ENCODE results near the gene MX1.

DNA sequence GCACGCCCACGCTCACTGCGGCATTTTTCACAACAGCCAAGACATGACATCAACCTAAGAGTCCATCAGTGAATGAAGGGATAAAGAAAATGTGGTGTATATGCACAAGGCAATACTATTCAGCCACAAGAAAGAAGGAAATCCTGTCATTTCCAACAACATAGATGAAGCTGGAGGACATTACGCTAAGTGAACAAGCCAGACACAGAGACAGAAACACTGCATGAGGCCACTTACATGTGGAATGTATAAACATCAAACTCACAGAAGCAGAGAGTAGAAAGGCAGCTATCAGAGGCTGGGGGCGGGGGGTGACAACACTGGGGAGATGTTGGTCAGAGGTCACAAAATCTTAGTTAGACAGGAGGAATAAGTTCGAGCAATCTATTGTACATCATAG, 61.0 kb downstream of the MX1 start:
- TF ChIP-seq, protein P1, sequence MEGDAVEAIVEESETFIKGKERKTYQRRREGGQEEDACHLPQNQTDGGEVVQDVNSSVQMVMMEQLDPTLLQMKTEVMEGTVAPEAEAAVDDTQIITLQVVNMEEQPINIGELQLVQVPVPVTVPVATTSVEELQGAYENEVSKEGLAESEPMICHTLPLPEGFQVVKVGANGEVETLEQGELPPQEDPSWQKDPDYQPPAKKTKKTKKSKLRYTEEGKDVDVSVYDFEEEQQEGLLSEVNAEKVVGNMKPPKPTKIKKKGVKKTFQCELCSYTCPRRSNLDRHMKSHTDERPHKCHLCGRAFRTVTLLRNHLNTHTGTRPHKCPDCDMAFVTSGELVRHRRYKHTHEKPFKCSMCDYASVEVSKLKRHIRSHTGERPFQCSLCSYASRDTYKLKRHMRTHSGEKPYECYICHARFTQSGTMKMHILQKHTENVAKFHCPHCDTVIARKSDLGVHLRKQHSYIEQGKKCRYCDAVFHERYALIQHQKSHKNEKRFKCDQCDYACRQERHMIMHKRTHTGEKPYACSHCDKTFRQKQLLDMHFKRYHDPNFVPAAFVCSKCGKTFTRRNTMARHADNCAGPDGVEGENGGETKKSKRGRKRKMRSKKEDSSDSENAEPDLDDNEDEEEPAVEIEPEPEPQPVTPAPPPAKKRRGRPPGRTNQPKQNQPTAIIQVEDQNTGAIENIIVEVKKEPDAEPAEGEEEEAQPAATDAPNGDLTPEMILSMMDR (IDR thresholded peaks at IDR 0.05), result no peak
- no peak for TF ChIP-seq EP300 (IDR thresholded peaks at IDR 0.05; ENCODE audit: low read depth)
- peak in 1 of 3 donors; percentile 2 for TF ChIP-seq POLR2AphosphoS5 (IDR thresholded peaks at IDR 0.05)
